HepG2 (cell line): ENCODE data around the gene NOTUM. TPM values are rescaled to one million over a fixed set of nuclear protein-coding genes. Genes with fewer than 3 reads are reported as not detected.
A peak's percentile ranks its signal among the peaks of the same experiment; 100 is the strongest.

Experiments
- CHCHD3 ChIP-seq: sonication (generic); formaldehyde crosslinking; IDR thresholded peaks from 2 replicates; pipeline ENCODE4 v1.8.0; 2022; ENCODE audit warnings: mild to moderate bottlenecking, missing genetic modification reagents, moderate library complexity
- ERF ChIP-seq: IDR thresholded peaks from 2 replicates; pipeline ENCODE4 v1.6.1; 2018; ENCODE audit warnings: missing biosample characterization, missing genetic modification reagents
- ETV6 ChIP-seq: sonication (generic); formaldehyde crosslinking; conservative IDR thresholded peaks from 2 replicates; pipeline ENCODE4 v1.4.0; 2020; ENCODE audit warnings: missing genetic modification reagents
- HCFC1 ChIP-seq: fragments of 150-350 bp; IDR thresholded peaks from 2 replicates; pipeline ENCODE4 v1.6.1; 2014; ENCODE audit warnings: low read depth, low read length
- HDAC6 ChIP-seq: fragments of 200-600 bp; sonication (generic); IDR thresholded peaks from 2 replicates; pipeline ENCODE4 v1.7.0; 2017; ENCODE audit warnings: mild to moderate bottlenecking, antibody characterized with exemption, low read length, low read depth
- HNF1B ChIP-seq: sonication (generic); formaldehyde crosslinking; IDR thresholded peaks from 2 replicates; pipeline ENCODE4 v1.5.1; 2020; ENCODE audit warnings: mild to moderate bottlenecking, moderate library complexity, missing genetic modification reagents
- KDM5A ChIP-seq: fragments of 200-600 bp; sonication (generic); IDR thresholded peaks from 2 replicates; pipeline ENCODE4 v1.7.0; 2018; ENCODE audit warnings: antibody characterized with exemption, mild to moderate bottlenecking, low read length, borderline replicate concordance
- SALL2 ChIP-seq: sonication (generic); formaldehyde crosslinking; IDR thresholded peaks from 2 replicates; pipeline ENCODE4 v1.8.1; 2023; ENCODE audit warnings: mild to moderate bottlenecking, missing genetic modification reagents, inconsistent platforms
- SKI ChIP-seq: fragments of 450-650 bp; IDR thresholded peaks from one replicate; pipeline ENCODE4 v1.6.1; 2018; ENCODE audit warnings: mild to moderate bottlenecking; ENCODE audit not compliant: partially characterized antibody
- SOX6 ChIP-seq, 2 experiments: fragments of 450-650 bp in 1 of 2; sonication (generic) in 1 of 2; formaldehyde crosslinking in 1 of 2; IDR thresholded peaks; 2 replicates each; pipeline versions ENCODE4 v1.4.0 to v1.6.1; 2017 to 2020; ENCODE audit warnings: antibody characterized with exemption in 1 of 2, mild to moderate bottlenecking in 1 of 2, missing genetic modification reagents in 1 of 2
- STAT6 ChIP-seq: sonication (generic); formaldehyde crosslinking; IDR thresholded peaks from 2 replicates; pipeline ENCODE4 v1.4.0; 2020; ENCODE audit warnings: missing genetic modification reagents, mild to moderate bottlenecking, borderline replicate concordance
- ZNF260 ChIP-seq: sonication (generic); formaldehyde crosslinking; IDR thresholded peaks from 2 replicates; pipeline ENCODE4 v1.4.0; 2020; ENCODE audit warnings: missing genetic modification reagents, low read depth, mild to moderate bottlenecking, borderline replicate concordance
- ZNF274 ChIP-seq: sonication (generic); formaldehyde crosslinking; IDR thresholded peaks from 2 replicates; pipeline ENCODE4 v1.5.1; 2020; ENCODE audit warnings: mild to moderate bottlenecking, missing genetic modification reagents
- ZNF335 ChIP-seq: sonication (generic); formaldehyde crosslinking; IDR thresholded peaks from 2 replicates; pipeline ENCODE4 v1.4.0; 2020; ENCODE audit warnings: missing genetic modification reagents
- ZNF446 ChIP-seq: sonication (generic); formaldehyde crosslinking; IDR thresholded peaks from 2 replicates; pipeline ENCODE4 v1.5.0; 2020; ENCODE audit warnings: mild to moderate bottlenecking, missing genetic modification reagents
- ZNF510 ChIP-seq: sonication (generic); formaldehyde crosslinking; IDR thresholded peaks from 2 replicates; pipeline ENCODE4 v1.4.0; 2020; ENCODE audit warnings: low read depth, mild to moderate bottlenecking, missing genetic modification reagents
- ZNF713 ChIP-seq: sonication (generic); formaldehyde crosslinking; IDR thresholded peaks from 2 replicates; pipeline ENCODE4 v1.4.0; 2020; ENCODE audit warnings: mild to moderate bottlenecking, missing genetic modification reagents
- polyA plus RNA-seq, 8 experiments: library from polyadenylated mRNA; depleted of rRNA in 3 of 8; stranded (reverse) in 7 of 8; unstranded in 1 of 8; fragments of >200 nt; fragmentation: Illumina TruSeq in 4 of 8; extraction: Trizol in 4 of 8; gene quantifications; 2 replicates each; pipeline versions ENCODE4 v1.2.1 to v1.2.3, GENCODE V29; 2011 to 2016; ENCODE audit warnings: low read depth in 4 of 8, missing spikeins in 1 of 8, mixed read lengths in 1 of 8; ENCODE audit not compliant: insufficient read depth in 1 of 8
- total RNA-seq, 5 experiments: library from RNA; depleted of rRNA; stranded (reverse); fragments of >200 nt; fragmentation: Illumina TruSeq; extraction: Trizol; gene quantifications; 2 replicates each; pipeline ENCODE4 v1.2.3, GENCODE V29; 2016; ENCODE audit warnings: low read depth in 1 of 5
- TF ChIP-seq, protein P1 (sequence below): sonication (generic); formaldehyde crosslinking; IDR thresholded peaks from 2 replicates; pipeline ENCODE4 v1.4.0; 2020; ENCODE audit warnings: missing genetic modification reagents, borderline replicate concordance

Gene NOTUM
- total and polyA plus RNA-seq, 2 of the 13 experiments (the other 11 are each of a cell fraction or from before 2014, with no cell fraction given): 150 to 160 TPM

DNA sequence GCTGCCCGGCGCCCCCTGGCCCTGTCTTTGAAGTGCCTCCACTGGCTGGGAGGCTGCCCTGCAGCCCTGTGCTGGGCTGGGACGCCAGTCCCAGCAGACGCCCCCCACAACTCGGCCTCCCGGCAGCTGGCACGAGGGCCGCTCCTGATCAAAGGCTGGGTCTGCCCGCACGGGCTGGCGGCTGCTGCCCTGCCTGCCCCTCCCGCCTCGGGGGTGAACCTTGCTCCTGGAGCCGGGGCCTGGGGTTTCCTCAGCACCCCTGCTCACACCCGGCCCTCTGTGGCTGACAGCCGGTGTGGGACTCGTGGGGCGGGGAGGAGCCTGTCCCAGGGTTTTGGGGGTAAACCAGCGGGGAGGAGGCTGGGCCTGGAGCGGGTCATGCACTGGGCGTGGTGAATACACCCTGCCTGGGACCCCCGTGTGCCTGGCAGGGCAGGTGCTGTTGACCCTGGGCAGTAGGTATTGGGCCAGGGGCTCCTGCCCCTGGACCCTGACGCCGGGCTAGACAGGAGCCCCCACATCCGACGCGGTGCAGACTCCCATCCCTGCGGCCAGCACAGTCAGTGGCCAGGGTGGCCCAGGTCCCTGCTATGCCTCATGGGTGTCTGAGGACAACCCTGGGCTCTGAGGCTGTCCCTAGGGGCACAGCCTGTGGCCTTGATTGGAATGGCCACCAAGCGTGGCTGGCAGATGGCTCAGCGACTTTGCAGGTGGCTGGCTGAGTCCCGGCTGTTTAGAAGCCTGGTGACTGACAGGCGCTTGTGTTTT is 40.0 kb upstream of the NOTUM start (continued):
- no peak for TF ChIP-seq SOX6 (IDR thresholded peaks at IDR 0.05)
- peak; percentile 92 for TF ChIP-seq SOX6 (CRISPR knock-in tag; IDR thresholded peaks at IDR 0.05)
- TF ChIP-seq HCFC1: no peak
- TF ChIP-seq STAT6 (CRISPR knock-in tag): no peak; the same call in 1 of the 2 replicates
- TF ChIP-seq ZNF510 (CRISPR knock-in tag): 0 out of 2 replicates have a peak, but pooled peaks have one; percentile 70
- TF ChIP-seq CHCHD3 (CRISPR knock-in tag): no peak
- peak; percentile 79 for TF ChIP-seq ETV6 (CRISPR knock-in tag)
- no peak; the same call in 1 of the 2 replicates for TF ChIP-seq KDM5A
- TF ChIP-seq HNF1B (CRISPR knock-in tag): peak; percentile 97
- no peak for TF ChIP-seq ZNF260 (CRISPR knock-in tag)
- peak; percentile 52; the same call in 1 of the 2 replicates for TF ChIP-seq ZNF335
- TF ChIP-seq ZNF274 (CRISPR knock-in tag): peak; percentile 75
- TF ChIP-seq ERF (CRISPR knock-in tag): peak; percentile 96; the same call in 1 of the 2 replicates
- peak; percentile 98 for TF ChIP-seq SKI
- TF ChIP-seq SALL2: peak; percentile 87
- 0 out of 2 replicates have a peak, but pooled peaks have one; percentile 90 for TF ChIP-seq ZNF713
- TF ChIP-seq ZNF446: peak; percentile 81; the same call in 1 of the 2 replicates
- TF ChIP-seq HDAC6: no peak
- TF ChIP-seq, protein P1, sequence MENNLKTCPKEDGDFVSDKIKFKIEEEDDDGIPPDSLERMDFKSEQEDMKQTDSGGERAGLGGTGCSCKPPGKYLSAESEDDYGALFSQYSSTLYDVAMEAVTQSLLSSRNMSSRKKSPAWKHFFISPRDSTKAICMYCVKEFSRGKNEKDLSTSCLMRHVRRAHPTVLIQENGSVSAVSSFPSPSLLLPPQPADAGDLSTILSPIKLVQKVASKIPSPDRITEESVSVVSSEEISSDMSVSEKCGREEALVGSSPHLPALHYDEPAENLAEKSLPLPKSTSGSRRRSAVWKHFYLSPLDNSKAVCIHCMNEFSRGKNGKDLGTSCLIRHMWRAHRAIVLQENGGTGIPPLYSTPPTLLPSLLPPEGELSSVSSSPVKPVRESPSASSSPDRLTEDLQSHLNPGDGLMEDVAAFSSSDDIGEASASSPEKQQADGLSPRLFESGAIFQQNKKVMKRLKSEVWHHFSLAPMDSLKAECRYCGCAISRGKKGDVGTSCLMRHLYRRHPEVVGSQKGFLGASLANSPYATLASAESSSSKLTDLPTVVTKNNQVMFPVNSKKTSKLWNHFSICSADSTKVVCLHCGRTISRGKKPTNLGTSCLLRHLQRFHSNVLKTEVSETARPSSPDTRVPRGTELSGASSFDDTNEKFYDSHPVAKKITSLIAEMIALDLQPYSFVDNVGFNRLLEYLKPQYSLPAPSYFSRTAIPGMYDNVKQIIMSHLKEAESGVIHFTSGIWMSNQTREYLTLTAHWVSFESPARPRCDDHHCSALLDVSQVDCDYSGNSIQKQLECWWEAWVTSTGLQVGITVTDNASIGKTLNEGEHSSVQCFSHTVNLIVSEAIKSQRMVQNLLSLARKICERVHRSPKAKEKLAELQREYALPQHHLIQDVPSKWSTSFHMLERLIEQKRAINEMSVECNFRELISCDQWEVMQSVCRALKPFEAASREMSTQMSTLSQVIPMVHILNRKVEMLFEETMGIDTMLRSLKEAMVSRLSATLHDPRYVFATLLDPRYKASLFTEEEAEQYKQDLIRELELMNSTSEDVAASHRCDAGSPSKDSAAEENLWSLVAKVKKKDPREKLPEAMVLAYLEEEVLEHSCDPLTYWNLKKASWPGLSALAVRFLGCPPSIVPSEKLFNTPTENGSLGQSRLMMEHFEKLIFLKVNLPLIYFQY: peak; percentile 81; the same call in 1 of the 2 replicates
